DMS53 treated with DMSO at 0.1 percent for 48 hours (cell line): ENCODE results near the gene DNAI2.

ENCODE experiments used
- DNase-seq: peaks from one replicate; lab custom pipeline; 2025; ENCODE audit not compliant: unreplicated experiment; lab: John Stamatoyannopoulos, UW

The DNAI2 gene

DNA sequence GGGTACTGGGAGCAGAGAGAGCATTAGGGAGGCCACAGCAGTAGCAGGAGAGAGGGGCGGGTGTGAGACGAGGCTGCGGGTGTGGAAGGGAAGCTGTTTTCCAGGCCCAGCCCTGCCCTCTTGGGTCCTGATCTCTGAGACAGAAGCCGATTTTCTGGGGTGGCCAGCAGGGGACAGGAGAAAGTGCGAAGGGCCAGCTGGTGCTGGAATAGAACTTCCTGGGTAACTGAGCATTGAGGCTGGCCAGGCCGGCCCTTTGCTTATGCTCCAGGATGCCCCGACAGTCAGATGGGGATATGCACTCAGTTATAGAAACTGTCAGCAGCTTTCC, 86.8 kb downstream of the DNAI2 start:
- no peak for DNase-seq

DNA sequence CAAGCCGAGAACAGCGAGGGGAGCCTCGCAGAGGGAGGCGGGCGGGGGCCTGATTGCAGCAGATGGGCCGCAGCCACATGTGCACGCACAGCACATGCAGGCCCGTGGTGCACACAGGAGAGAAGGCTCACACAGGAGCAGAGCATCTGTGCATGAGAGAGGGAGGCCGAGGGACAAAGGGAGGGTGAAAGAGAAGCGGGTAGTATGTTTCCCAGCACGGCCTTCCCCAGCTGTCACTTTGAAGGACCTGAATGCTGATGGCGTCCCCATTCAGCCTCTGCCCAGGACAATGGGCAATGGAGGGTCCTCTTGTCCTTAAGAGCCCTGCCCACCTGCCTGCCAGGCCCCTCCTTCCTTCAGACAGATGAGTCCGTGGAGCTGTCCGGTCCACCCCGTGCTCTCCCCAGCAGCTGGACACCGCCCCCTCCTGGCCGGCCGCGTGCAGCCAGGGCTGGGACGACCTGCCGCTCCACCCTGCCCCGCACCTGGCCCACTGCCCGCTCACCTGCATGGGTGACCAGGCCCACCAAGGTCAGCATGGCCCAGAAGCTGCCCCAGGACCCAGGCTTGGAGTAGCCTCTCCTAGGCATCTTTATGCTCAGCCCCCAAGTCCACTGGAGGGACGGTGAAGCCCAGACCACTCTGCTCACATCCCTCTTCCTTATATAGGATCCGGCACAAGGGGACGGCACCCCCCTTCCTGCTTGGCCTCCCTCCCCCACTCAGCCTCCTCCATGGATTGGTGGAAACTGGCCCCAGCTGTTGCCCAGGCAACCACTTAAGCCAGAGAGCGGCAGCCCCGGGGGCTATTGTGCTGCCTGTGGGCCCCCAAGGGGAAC, 87.4 kb downstream of the DNAI2 start, which contains the start of gene BTBD17:
TSS of gene BTBD17 (minus strand) at position 639 of the 839 bp plus-strand sequence. CDS start at position 590, 49 bp downstream.
- DNase-seq: peak; percentile 86

- DNase-seq: no peak
These were observed 88.0 kb downstream of the DNAI2 start for GRCh38 chr17:74362069-74362405.

DNA sequence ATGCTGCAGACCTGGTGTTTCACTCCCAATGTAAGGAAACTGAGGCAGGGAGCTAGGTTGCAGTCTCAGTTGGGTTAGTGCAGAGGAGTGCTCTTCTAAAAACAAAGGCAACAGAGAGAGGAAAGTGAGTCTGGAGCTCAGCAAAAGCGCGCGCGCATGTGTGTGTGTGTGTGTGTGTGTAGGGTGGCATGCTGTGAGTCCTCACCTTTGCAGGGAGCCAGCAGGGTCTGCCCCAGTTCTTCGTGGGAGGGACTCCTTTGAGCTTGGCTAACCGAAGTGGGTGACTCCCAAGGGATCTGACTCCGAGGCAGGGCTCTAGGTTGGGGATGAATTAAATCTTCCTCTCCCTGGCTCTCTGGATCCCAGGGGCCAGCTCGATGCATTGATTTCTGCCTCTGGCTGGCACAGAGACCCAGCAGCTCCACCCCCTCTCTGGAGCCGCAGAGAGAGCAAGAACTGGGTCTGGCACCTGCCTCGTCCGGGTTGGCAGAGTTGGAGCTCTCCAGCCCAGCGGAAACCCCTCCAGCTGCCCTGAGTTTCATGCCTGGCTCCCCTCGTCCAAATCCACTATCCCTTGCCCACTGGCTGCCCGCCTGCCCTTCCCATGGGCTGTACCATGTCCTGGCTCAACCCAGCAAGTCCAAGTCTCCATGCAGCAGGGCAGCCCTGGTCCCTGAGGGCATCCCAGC, 88.9 kb downstream of the DNAI2 start:
- DNase-seq: no peak
